HEK293T (cell line): ENCODE measurements around the gene BCORL1.

Experiments used
- CTCF ChIA-PET: fragments of 350-600 bp; formaldehyde crosslinking; extraction: SDS; loops from one replicate; lab custom pipeline; 2021; ENCODE audit warnings: antibody characterized with exemption, inconsistent platforms; lab: Yijun Ruan, JAX
- POLR2A ChIA-PET: fragments of 350-600 bp; formaldehyde crosslinking; extraction: SDS; loops from one replicate; lab custom pipeline; 2020; ENCODE audit warnings: antibody characterized with exemption, inconsistent platforms; lab: Yijun Ruan, JAX
- DNase-seq: peaks from one replicate; pipeline ENCODE4 v3.0.0; 2012; ENCODE audit warnings: mixed read lengths; ENCODE audit errors: extremely low spot score
- ARNT ChIP-seq: fragments of 450-650 bp; IDR thresholded peaks from 2 replicates; pipeline ENCODE4 v1.6.1; 2017; ENCODE audit warnings: mild to moderate bottlenecking
- BHLHE40 ChIP-seq: fragments of 450-650 bp; IDR thresholded peaks from 2 replicates; pipeline ENCODE4 v1.6.1; 2016; ENCODE audit warnings: mild to moderate bottlenecking, moderate library complexity, borderline replicate concordance
- CTBP1 ChIP-seq: fragments of 450-650 bp; IDR thresholded peaks from 2 replicates; pipeline ENCODE4 v1.6.1; 2016; ENCODE audit warnings: borderline replicate concordance
- ELF4 ChIP-seq: fragments of 450-650 bp; IDR thresholded peaks from 2 replicates; pipeline ENCODE4 v1.6.1; 2017; ENCODE audit warnings: antibody characterized with exemption
- FOXA1 ChIP-seq: fragments of 450-650 bp; IDR thresholded peaks from 2 replicates; pipeline ENCODE4 v1.6.1; 2016; ENCODE audit warnings: mild to moderate bottlenecking
- FOXK2 ChIP-seq: fragments of 450-650 bp; IDR thresholded peaks from 2 replicates; pipeline ENCODE4 v1.6.1; 2016; ENCODE audit warnings: mild to moderate bottlenecking
- FOXM1 ChIP-seq: fragments of 450-650 bp; IDR thresholded peaks from 2 replicates; pipeline ENCODE4 v1.6.1; 2017; ENCODE audit warnings: mild to moderate bottlenecking, borderline replicate concordance
- HDGF ChIP-seq: fragments of 450-650 bp; IDR thresholded peaks from 2 replicates; pipeline ENCODE4 v1.6.1; 2017; ENCODE audit warnings: antibody characterized with exemption, borderline replicate concordance
- L3MBTL2 ChIP-seq: fragments of 450-650 bp; conservative IDR thresholded peaks from 2 replicates; pipeline ENCODE4 v1.6.1; 2016; ENCODE audit warnings: mild to moderate bottlenecking
- LEF1 ChIP-seq: fragments of 450-650 bp; IDR thresholded peaks from 2 replicates; pipeline ENCODE4 v1.6.1; 2017; ENCODE audit warnings: mild to moderate bottlenecking, borderline replicate concordance
- NFRKB ChIP-seq: fragments of 450-650 bp; IDR thresholded peaks from 2 replicates; pipeline ENCODE4 v1.6.1; 2016; ENCODE audit warnings: mild to moderate bottlenecking, moderate library complexity
- PKNOX1 ChIP-seq: fragments of 450-650 bp; IDR thresholded peaks from 2 replicates; pipeline ENCODE4 v1.6.1; 2016
- SP1 ChIP-seq: fragments of 450-650 bp; IDR thresholded peaks from 2 replicates; pipeline ENCODE4 v1.6.1; 2017
- SUZ12 ChIP-seq: fragments of 450-650 bp; IDR thresholded peaks from 2 replicates; pipeline ENCODE4 v1.6.1; 2016; ENCODE audit warnings: mild to moderate bottlenecking
- TARDBP ChIP-seq: fragments of 450-650 bp; IDR thresholded peaks from 2 replicates; pipeline ENCODE4 v1.6.1; 2016
- ZNF384 ChIP-seq: fragments of 450-650 bp; IDR thresholded peaks from 2 replicates; pipeline ENCODE4 v1.6.1; 2016

BCORL1 gene

GRCh38 chrX:130075777-130076176 is 93.3 kb downstream of the BCORL1 start:
- no peak for DNase-seq
- ChIA-PET POLR2A (no interaction called here), CTCF (interaction anchor here (0.5 to 0.8 kb wide), 3 partner anchors 15 to 718 kb away, joined by 3 to 4 read pairs (median 3); no protein-coding TSS in a partner anchor)
- TF ChIP-seq ELF4: no peak
- TF ChIP-seq CTBP1: no peak

GRCh38 chrX:130079824-130080406 is 97.5 kb downstream of the BCORL1 start:
- no peak for TF ChIP-seq ELF4
- no peak for TF ChIP-seq L3MBTL2
- TF ChIP-seq ARNT: no peak
- no peak for TF ChIP-seq BHLHE40
- ChIA-PET CTCF (interaction anchor here (0.7 to 1.6 kb wide), 17 partner anchors 9 to 839 kb away, joined by 3 to 11 read pairs (median 4); no protein-coding TSS in a partner anchor), POLR2A (no interaction called here)
- peak; percentile 83 for DNase-seq

DNA sequence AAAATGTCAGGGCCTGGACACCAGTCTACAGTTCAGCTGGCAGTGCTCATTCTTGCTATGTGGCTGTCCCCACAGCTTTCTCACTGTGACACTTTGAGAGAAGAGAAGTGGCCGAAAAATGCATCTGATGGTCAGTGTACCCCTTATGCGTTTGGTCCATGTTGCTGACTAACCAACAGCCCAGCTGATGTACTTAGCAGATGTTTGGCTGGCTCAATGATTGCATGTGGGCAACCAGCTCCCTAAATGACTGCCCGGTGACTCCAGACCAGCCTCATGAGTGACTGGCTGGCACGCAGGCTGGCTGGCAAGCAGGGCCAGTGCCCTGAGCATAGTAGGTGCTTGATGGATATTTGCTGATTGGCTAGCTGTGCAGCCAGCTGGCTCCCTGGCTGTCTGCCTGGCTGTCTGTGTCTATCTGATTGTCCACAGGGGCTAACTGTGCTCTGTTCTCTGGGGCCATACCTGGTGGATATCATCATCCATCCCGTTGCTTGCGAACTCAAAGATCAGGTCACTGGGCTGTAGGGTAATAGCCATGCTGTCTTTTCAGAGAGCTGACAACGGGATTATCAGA is 98.4 kb downstream of the BCORL1 start:
- TF ChIP-seq ZNF384 (no peak), LEF1 (no peak), CTBP1 (no peak), HDGF (no peak), FOXA1 (no peak), PKNOX1 (no peak), FOXK2 (no peak), TARDBP (no peak), FOXM1 (no peak), L3MBTL2 (no peak), ELF4 (no peak), BHLHE40 (no peak), SP1 (no peak), SUZ12 (no peak)
- ChIA-PET POLR2A (interaction anchor here (1.4 kb wide), 1 partner anchor 39 kb away, joined by 3 read pairs; no protein-coding TSS in a partner anchor), CTCF (interaction anchor here (1.0 to 1.6 kb wide), 5 partner anchors 40 to 836 kb away, joined by 3 to 11 read pairs (median 4); no protein-coding TSS in a partner anchor)
- DNase-seq: no peak

- ChIA-PET CTCF (interaction anchor here (1.0 to 1.6 kb wide), 3 partner anchors 39 to 156 kb away, joined by 3 to 5 read pairs (median 4); no protein-coding TSS in a partner anchor), POLR2A (interaction anchor here (1.4 kb wide), 1 partner anchor 39 kb away, joined by 3 read pairs; no protein-coding TSS in a partner anchor)
- DNase-seq: no peak
- TF ChIP-seq LEF1 (no peak), SUZ12 (no peak), TARDBP (no peak), NFRKB (no peak), ELF4 (no peak), FOXK2 (no peak), ARNT (no peak), PKNOX1 (no peak), FOXA1 (no peak), HDGF (no peak), SP1 (no peak), L3MBTL2 (no peak)
These were observed 99.1 kb downstream of the BCORL1 start for GRCh38 chrX:130081421-130082045.

DNA sequence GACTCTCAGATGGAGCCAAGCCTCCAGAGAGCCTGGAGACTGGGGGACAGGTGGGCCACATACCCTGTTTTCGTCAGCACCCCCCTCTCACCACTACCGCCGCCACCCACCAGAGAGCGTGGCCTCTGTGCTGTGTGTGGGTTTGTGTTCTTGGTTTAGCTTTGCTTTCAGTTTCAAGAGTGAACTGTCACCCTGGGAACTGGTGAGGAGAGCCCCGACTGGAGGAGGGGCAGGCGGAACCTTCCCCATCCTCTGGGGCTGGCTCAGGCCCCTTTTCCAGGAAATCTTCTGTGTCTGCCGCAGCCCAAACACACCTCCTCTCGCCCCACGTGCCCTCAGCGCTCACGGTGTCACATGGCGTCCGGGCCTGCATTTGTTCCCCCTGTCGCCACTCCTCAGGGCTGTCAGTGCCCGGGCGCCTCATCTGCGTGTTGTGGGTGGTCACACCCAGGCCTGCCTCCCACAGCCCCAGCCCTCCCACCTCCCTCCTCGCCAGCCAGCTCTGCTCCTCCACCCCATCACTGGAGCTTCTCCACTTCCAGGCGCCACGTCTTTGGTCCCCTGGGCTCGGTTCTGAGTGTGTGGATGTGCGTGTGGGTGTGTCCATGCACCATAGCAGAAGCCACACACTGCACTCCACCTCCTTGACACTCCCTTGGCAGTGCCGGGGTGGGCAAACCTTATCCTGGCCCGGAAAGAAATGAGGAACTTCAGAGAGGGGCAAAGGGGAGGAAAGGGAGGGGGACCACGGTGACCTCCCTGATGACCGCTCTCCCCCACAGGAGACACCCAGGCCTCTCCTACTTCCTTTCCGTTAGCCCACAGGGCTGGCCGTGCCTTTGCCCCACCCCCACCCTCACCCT is 100.0 kb downstream of the BCORL1 start:
- POLR2A ChIA-PET: no interaction called here
- TF ChIP-seq CTBP1: no peak
- no peak for TF ChIP-seq ZNF384
- CTCF ChIA-PET: no interaction called here
- no peak for DNase-seq

DNA sequence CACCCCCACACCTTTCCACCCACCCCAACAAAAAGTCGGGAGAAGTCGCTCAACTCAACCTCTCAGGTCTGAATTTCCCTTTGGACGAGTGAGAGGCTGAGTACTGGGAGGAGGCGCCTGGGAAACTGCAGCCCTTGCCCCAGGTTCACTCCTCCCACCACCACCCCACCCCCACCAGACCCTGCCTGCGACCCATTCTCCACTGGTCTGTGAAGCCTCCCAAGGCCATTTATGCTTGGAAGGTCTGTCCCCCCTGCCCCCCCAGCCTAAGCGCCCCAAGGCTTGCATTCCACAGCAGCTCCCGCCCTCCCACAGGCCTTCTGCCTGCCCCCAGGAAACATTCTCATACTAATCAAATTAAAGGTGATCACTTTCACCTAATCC is 100.7 kb downstream of the BCORL1 start:
- CTCF ChIA-PET: no interaction called here
- no peak for TF ChIP-seq LEF1
- TF ChIP-seq CTBP1: no peak
- POLR2A ChIA-PET: no interaction called here
- no peak for DNase-seq
